ENCODE results near the gene VAV2. TPM values are rescaled to one million over a fixed set of nuclear protein-coding genes. Genes with fewer than 3 reads are reported as not detected.

The VAV2 gene
- polyA plus RNA-seq, 1 of the 3 experiments (the other 2 are of a cell fraction) = 14.9 TPM

GRCh38 chr9:133780404-133780945, 211.6 kb downstream of the VAV2 start:
- WGBS (ENCODE audit: low lambda C conversion rate) = 94% methylated on average over 12 of the region's 15 CpGs
- Histone ChIP-seq H3K27me3 (ENCODE audit: insufficient read depth) (no peaks in the 10 kb centered on the region), H3K4me2 (no peak overlapping the region), H3K36me3 (replicated peaks in 1 of 2; ENCODE audit: control insufficient read depth in 1 of 2, insufficient read depth in 2 of 2, low read length in 1 of 2) (peaks cover 0 to 46% of the 10 kb centered on the region in 2 experiments), H3K9me2 (no peaks in the 10 kb centered on the region), H3K9ac (no peak overlapping the region), H4K20me1 (ENCODE audit: insufficient read depth) (no peaks in the 10 kb centered on the region), H3F3A (replicated peaks; ENCODE audit: insufficient read depth) (peaks cover 4% of the 10 kb centered on the region), H3K79me2 (ENCODE audit: insufficient read depth) (no peaks in the 10 kb centered on the region), H3K27ac (ENCODE audit: low read depth in 2 of 2, low read length in 1 of 2) (no peak overlapping the region), H3K4me3 (ENCODE audit: low read depth in 2 of 2, low read length in 1 of 2) (no peak overlapping the region), H2AFZ (ENCODE audit: low read depth) (no peak overlapping the region), H3K4me1 (ENCODE audit: control insufficient read depth in 1 of 2, insufficient read depth in 2 of 2, low read depth in 1 of 2, low read length in 1 of 2) (peaks cover 0 to 23% of the 10 kb centered on the region in 2 experiments; a peak in 1 of 4 replicates), H3K9me3 (no peaks in the 10 kb centered on the region)
- CTCF ChIA-PET = interaction anchor here (0.9 to 7.9 kb wide), 15 partner anchors 11 to 220 kb away, joined by 3 to 235 read pairs (median 4); no protein-coding TSS in a partner anchor
- POLR2A ChIA-PET = interaction anchor here (0.6 kb wide), 2 partner anchors 9 to 130 kb away, joined by 3 to 4 read pairs; no protein-coding TSS in a partner anchor
- no peak for TF ChIP-seq EZH2phosphoT487 (IDR thresholded peaks at IDR 0.05; ENCODE audit: borderline replicate concordance, low read depth)
- TF ChIP-seq FOSL2 (IDR thresholded peaks at IDR 0.05; ENCODE audit: borderline replicate concordance, low read depth) = no peak
- TF ChIP-seq FOXM1 (IDR thresholded peaks at IDR 0.05; ENCODE audit: low read depth) = no peak
- no peak for TF ChIP-seq POLR2AphosphoS5 (IDR thresholded peaks at IDR 0.05; ENCODE audit: low read depth, low read length)
- TF ChIP-seq MAX (IDR thresholded peaks at IDR 0.05; ENCODE audit: low read depth) = no peak
- no peak for TF ChIP-seq TAF1 (IDR thresholded peaks at IDR 0.05; ENCODE audit: borderline replicate concordance, low read depth, low read length)
- no peak for TF ChIP-seq CTCF (IDR thresholded peaks at IDR 0.05)
- DNase-seq = no peak

GRCh38 chr9:133779516-133780403, 212.4 kb downstream of the VAV2 start:
- WGBS (ENCODE audit: low lambda C conversion rate) = 94% methylated on average over 11 of the region's 19 CpGs
- Histone ChIP-seq H3K79me2 (ENCODE audit: insufficient read depth) (no peaks in the 10 kb centered on the region), H3K27me3 (ENCODE audit: insufficient read depth) (no peaks in the 10 kb centered on the region), H3K9me2 (no peaks in the 10 kb centered on the region), H3K4me3 (ENCODE audit: low read depth in 2 of 2, low read length in 1 of 2) (no peak overlapping the region), H3K4me2 (no peak overlapping the region), H3K4me1 (ENCODE audit: control insufficient read depth in 1 of 2, insufficient read depth in 2 of 2, low read depth in 1 of 2, low read length in 1 of 2) (peaks cover 0 to 27% of the 10 kb centered on the region in 2 experiments; a peak in 1 of 4 replicates), H3F3A (replicated peaks; ENCODE audit: insufficient read depth) (peaks cover 4% of the 10 kb centered on the region), H3K27ac (ENCODE audit: low read depth in 2 of 2, low read length in 1 of 2) (no peak overlapping the region; a peak in 1 of 4 replicates), H4K20me1 (ENCODE audit: insufficient read depth) (no peaks in the 10 kb centered on the region), H3K9me3 (no peaks in the 10 kb centered on the region), H3K36me3 (replicated peaks in 1 of 2; ENCODE audit: control insufficient read depth in 1 of 2, insufficient read depth in 2 of 2, low read length in 1 of 2) (peaks cover 4 to 47% of the 10 kb centered on the region in 2 experiments), H2AFZ (ENCODE audit: low read depth) (no peak overlapping the region), H3K9ac (no peak overlapping the region)
- DNase-seq = no peak
- CTCF ChIA-PET = interaction anchor here (0.9 to 7.9 kb wide), 7 partner anchors 10 to 215 kb away, joined by 3 to 235 read pairs (median 16); no protein-coding TSS in a partner anchor
- POLR2A ChIA-PET = interaction anchor here (0.6 kb wide), 2 partner anchors 8 to 131 kb away, joined by 3 to 4 read pairs; no protein-coding TSS in a partner anchor
- no peak for TF ChIP-seq MXI1 (IDR thresholded peaks at IDR 0.05; ENCODE audit: low read depth, low read length)
- TF ChIP-seq CHD2 (IDR thresholded peaks at IDR 0.05; ENCODE audit: low read length, partially characterized antibody) = no peak
- no peak for TF ChIP-seq TCF12 (IDR thresholded peaks at IDR 0.05)
- TF ChIP-seq MEF2A (IDR thresholded peaks at IDR 0.05; ENCODE audit: borderline replicate concordance, low read depth) = no peak
- no peak for TF ChIP-seq GATA2 (CRISPR knock-in tag; IDR thresholded peaks at IDR 0.05)
- TF ChIP-seq RXRA (IDR thresholded peaks at IDR 0.05; ENCODE audit: borderline replicate concordance, low read depth) = no peak
- no peak for TF ChIP-seq RFX5 (IDR thresholded peaks at IDR 0.05; ENCODE audit: low read length)
- TF ChIP-seq RCOR1 (IDR thresholded peaks at IDR 0.05; ENCODE audit: low read length) = no peak
- no peak for TF ChIP-seq REST (IDR thresholded peaks at IDR 0.05; ENCODE audit: low read depth, low read length)

Data from SK-N-SH (cell line).